Activated T-cell treated with anti-CD3 and anti-CD28 coated beads, Interleukin-2, amount 50 U/mL, for 72 hours (primary cell): ENCODE data around the gene RHBDL2. TPM values are rescaled to one million over a fixed set of nuclear protein-coding genes. Genes with fewer than 3 reads are reported as not detected.
"Not testable (repeated sequence)": the region's sequence is repeated elsewhere in the genome, so short reads cannot be mapped to it uniquely, and the experiment has no call there.

ENCODE experiments used
- ATAC-seq, 2 donors: fragments of 150-1000 bp; cut with Tn5 transposase; replicated peaks in 1 of 2; 2 replicates each; pipeline ENCODE4 v1.10.0; 2021; ENCODE audit warnings: moderate library complexity in 2 of 2, mild to moderate bottlenecking in 1 of 2
- DNase-seq, 2 donors: peaks; one replicate each; pipeline ENCODE4 v3.0.0; 2021 to 2022; ENCODE audit warnings: mixed read lengths in 1 of 2
- H3K27ac Mint-ChIP-seq: one replicate; pipeline ENCODE4 v1.8.0; 2022; ENCODE audit warnings: mild to moderate bottlenecking, moderate library complexity, mixed read lengths
- H3K27me3 Mint-ChIP-seq: one replicate; pipeline ENCODE4 v1.8.0; 2022; ENCODE audit warnings: low read depth, mixed read lengths
- H3K36me3 Mint-ChIP-seq, 2 donors: one replicate each; pipeline ENCODE4 v1.8.0; 2022; ENCODE audit warnings: mixed read lengths in 2 of 2, mild to moderate bottlenecking in 1 of 2; ENCODE audit not compliant: insufficient read depth in 2 of 2
- H3K4me1 Mint-ChIP-seq: one replicate; pipeline ENCODE4 v1.8.0; 2022; ENCODE audit warnings: low read depth, mixed read lengths
- H3K4me3 Mint-ChIP-seq, 2 donors: one replicate each; pipeline ENCODE4 v1.8.0; 2022; ENCODE audit warnings: mild to moderate bottlenecking in 2 of 2, mixed read lengths in 2 of 2, moderate library complexity in 2 of 2
- H3K9me3 Mint-ChIP-seq, 2 donors: one replicate each; pipeline ENCODE4 v1.8.0; 2022; ENCODE audit warnings: mixed read lengths in 2 of 2
- total RNA-seq, 2 donors: library from RNA; stranded (reverse); gene quantifications; one replicate each; pipeline ENCODE4 v1.2.3, GENCODE V29; 2022

The RHBDL2 gene
- total RNA-seq, 2 donors from 2014 or later = not detected

- Mint-ChIP-seq H3K4me3 (peak within 1 kb of the TSS; percentile 96 to 98), H3K27me3 (no peaks in the 10 kb centered on the region), H3K36me3 (peaks cover 10 to 13% of the 10 kb centered on the region in 2 donors), H3K27ac (peak within 1 kb of the TSS; percentile 96), H3K4me1 (peaks cover 43% of the 10 kb centered on the region), H3K9me3 (no peaks in the 10 kb centered on the region)
- DNase-seq (peak; percentile 99 to 100), ATAC-seq (peak; percentile 94 to 97)
Observed at GRCh38 chr1:38859561-38860453, 81.8 kb downstream of the RHBDL2 start, which contains the start of gene RRAGC. Gene RRAGC (minus strand): TSS chr1:38859772. CDS start chr1:38859646, 126 bp downstream.

GRCh38 chr1:38858833-38859560 is 82.6 kb downstream of the RHBDL2 start:
- Mint-ChIP-seq H3K4me1 (peaks cover 43% of the 10 kb centered on the region), H3K4me3 (peak overlapping the region; percentile 96 to 98)

GRCh38 chr1:38852780-38853179 is 88.8 kb downstream of the RHBDL2 start:
- DNase-seq = peak; percentile 4 to 37
- no peaks in the 10 kb centered on the region for H3K9me3 Mint-ChIP-seq
- peaks cover 16 to 18% of the 10 kb centered on the region in 2 donors for H3K36me3 Mint-ChIP-seq
- no peaks in the 10 kb centered on the region for H3K27me3 Mint-ChIP-seq
- peak overlapping the region; percentile 30 to 90 for H3K4me3 Mint-ChIP-seq
- peaks cover 36% of the 10 kb centered on the region for H3K4me1 Mint-ChIP-seq
- peak; percentile 95 for ATAC-seq
- peak overlapping the region; percentile 92 for H3K27ac Mint-ChIP-seq

More at GRCh38 chr1:38858833-38859560, 82.6 kb downstream of the RHBDL2 start:
- Mint-ChIP-seq H3K27me3 (no peaks in the 10 kb centered on the region), H3K36me3 (peaks cover 12 to 13% of the 10 kb centered on the region in 2 donors), H3K9me3 (no peaks in the 10 kb centered on the region), H3K27ac (peak overlapping the region; percentile 96)
- ATAC-seq (peak; percentile 24 to 35), DNase-seq (peak; percentile 60 to 68)

GRCh38 chr1:38848071-38848470 is 93.6 kb downstream of the RHBDL2 start:
- no peaks in the 10 kb centered on the region for H3K9me3 Mint-ChIP-seq
- H3K4me3 Mint-ChIP-seq = no peak overlapping the region
- no peak for ATAC-seq
- H3K36me3 Mint-ChIP-seq = peaks cover 15 to 19% of the 10 kb centered on the region in 2 donors
- no peaks in the 10 kb centered on the region for H3K27me3 Mint-ChIP-seq
- H3K4me1 Mint-ChIP-seq = peaks cover 15% of the 10 kb centered on the region
- DNase-seq = no peak
- H3K27ac Mint-ChIP-seq = peak overlapping the region; percentile 11

- H3K4me3 Mint-ChIP-seq = no peak overlapping the region
- H3K9me3 Mint-ChIP-seq = no peaks in the 10 kb centered on the region
- DNase-seq = no peak
- peaks cover 1% of the 10 kb centered on the region for H3K4me1 Mint-ChIP-seq
- no peaks in the 10 kb centered on the region for H3K27me3 Mint-ChIP-seq
- peak overlapping the region; percentile 54 for H3K27ac Mint-ChIP-seq
- peaks cover 13 to 15% of the 10 kb centered on the region in 2 donors for H3K36me3 Mint-ChIP-seq
- ATAC-seq = no peak
Observed at GRCh38 chr1:38846210-38846609, 95.4 kb downstream of the RHBDL2 start.

DNA sequence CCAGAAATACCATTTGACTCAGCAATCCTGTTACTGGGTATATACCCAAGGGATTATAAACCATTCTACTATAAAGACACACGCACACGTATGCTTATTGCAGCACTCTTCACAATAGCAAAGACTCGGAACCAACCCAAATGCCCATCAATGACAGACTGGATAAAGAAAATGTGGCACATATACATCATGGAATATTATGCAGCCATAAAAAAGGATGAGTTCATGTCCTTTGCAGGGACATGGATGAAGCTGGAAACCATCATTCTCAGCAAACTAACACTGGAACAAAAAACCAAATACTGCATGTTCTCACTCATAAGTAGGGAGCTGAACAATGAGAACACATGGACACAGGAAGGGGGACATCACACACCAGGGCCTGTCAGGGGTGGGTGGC is 96.5 kb downstream of the RHBDL2 start:
- H3K27me3 Mint-ChIP-seq, DNase-seq, ATAC-seq, H3K4me3 Mint-ChIP-seq, H3K27ac Mint-ChIP-seq, H3K4me1 Mint-ChIP-seq, H3K9me3 Mint-ChIP-seq: not testable (repeated sequence)
- peaks cover 11 to 13% of the 10 kb centered on the region in 2 donors for H3K36me3 Mint-ChIP-seq

DNA sequence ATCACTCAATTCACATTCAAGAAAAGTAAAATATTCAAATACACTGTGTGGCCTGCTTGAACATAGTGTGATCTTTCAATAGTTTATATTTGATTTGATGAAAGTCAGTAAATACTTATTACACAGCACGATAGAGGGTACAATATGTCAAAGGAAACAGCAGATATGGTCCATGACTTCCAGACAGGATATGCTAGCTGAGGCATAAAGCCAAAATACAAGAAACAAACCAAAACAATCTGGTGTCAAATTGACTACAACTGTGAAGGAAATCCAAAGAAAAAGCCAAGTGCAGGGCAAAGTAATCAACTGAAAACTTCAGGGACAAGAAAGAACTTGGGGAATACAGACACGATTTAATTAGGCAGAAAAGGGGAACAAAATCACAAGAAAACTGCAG is 101.3 kb downstream of the RHBDL2 start:
- Mint-ChIP-seq H3K27me3 (no peaks in the 10 kb centered on the region), H3K4me1 (no peaks in the 10 kb centered on the region), H3K4me3 (no peak overlapping the region), H3K27ac (peak overlapping the region; percentile 61), H3K9me3 (no peaks in the 10 kb centered on the region), H3K36me3 (peaks cover 10 to 15% of the 10 kb centered on the region in 2 donors)
- ATAC-seq (no peak), DNase-seq (no peak)

DNA sequence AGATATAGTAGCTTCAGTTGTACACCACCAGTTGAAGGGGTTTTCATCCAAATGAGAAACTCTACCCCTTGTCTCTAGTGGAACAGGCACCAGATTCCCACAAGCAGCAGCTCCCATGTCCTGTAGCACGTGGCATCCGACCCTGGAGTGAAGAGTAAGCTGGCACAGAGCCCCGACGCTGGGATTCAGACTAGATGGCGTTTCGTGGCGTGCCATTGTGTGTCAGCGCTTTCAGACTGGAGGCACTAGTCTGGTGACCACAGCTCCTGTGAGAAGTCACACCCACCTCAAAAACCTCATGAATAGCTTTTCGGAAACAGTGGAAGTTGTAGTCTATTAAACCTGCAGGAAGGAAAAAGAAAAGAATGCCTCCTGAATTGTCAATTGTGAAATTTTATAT is 102.3 kb downstream of the RHBDL2 start:
- ATAC-seq (no peak), DNase-seq (no peak)
- H3K27ac Mint-ChIP-seq = no peak overlapping the region
- H3K4me1 Mint-ChIP-seq = no peaks in the 10 kb centered on the region
- no peaks in the 10 kb centered on the region for H3K9me3 Mint-ChIP-seq
- peaks cover 6 to 10% of the 10 kb centered on the region in 2 donors for H3K36me3 Mint-ChIP-seq
- no peak overlapping the region for H3K4me3 Mint-ChIP-seq
- H3K27me3 Mint-ChIP-seq = no peaks in the 10 kb centered on the region

DNA sequence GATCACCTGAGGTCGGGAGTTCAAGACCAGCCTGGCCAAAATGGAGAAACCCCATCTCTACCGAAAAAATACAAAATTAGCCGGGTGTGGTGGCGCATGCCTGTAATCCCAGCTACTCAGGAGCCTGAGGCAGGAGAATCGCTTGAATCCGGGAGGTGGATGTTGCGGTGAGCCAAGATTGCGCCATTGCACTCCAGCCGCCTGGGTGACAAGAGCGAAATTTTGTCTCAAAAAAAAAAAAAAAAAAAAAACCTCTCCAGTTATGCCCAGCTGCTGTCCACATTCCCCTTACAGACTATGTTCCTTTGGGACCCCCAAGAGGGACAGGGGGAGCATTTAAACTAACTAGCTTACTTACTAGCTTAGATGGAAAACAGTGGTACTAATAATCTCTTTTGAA is 105.3 kb downstream of the RHBDL2 start:
- not testable (repeated sequence) for H3K27ac Mint-ChIP-seq, H3K4me1 Mint-ChIP-seq, H3K36me3 Mint-ChIP-seq, DNase-seq, H3K4me3 Mint-ChIP-seq, H3K9me3 Mint-ChIP-seq, ATAC-seq, H3K27me3 Mint-ChIP-seq

Other genes starting within 250 kb of the RHBDL2 start
- 10 to 100 TPM; 22.1 to 27.4 TPM for gene RRAGC, start 82.1 kb downstream of the RHBDL2 start, total RNA-seq
- gene MYCBP, start 68.5 kb downstream of the RHBDL2 start, total RNA-seq = 10 to 100 TPM; 22.0 to 29.8 TPM
- gene GJA9, start 60.2 kb downstream of the RHBDL2 start, total RNA-seq = not detected
- gene AKIRIN1, start 49.4 kb upstream of the RHBDL2 start, total RNA-seq = 10 to 100 TPM; 73.9 to 74.6 TPM
- gene NDUFS5, start 84.5 kb upstream of the RHBDL2 start, total RNA-seq = 10 to 100 TPM; 88.7 to 89.1 TPM